SK-N-SH treated with all-trans-retinoic acid at 6 μM for 48 hours (cell line): Measurements from ENCODE around the gene MAML2.

Experiments used
- ATAC-seq: fragments of 200-7000 bp; cut with Tn5 transposase; 3 replicates; pipeline ENCODE4 v1.9.1; 2020; ENCODE audit warnings: mild to moderate bottlenecking, moderate library complexity
- ARNTL ChIP-seq: fragments of 450-650 bp; formaldehyde crosslinking; IDR thresholded peaks from 2 replicates; pipeline ENCODE4 v1.5.0; 2020; ENCODE audit warnings: low read depth, mild to moderate bottlenecking, moderate library complexity, borderline replicate concordance
- BACH2 ChIP-seq: fragments of 250-450 bp; sonication (Bioruptor Pico); IDR thresholded peaks from 2 replicates; pipeline ENCODE4 v1.9.0; 2021; ENCODE audit warnings: mild to moderate bottlenecking, borderline replicate concordance
- CSDC2 ChIP-seq: fragments of 250-450 bp; sonication (Bioruptor Pico); IDR thresholded peaks from 2 replicates; pipeline ENCODE4 v1.5.0; 2020; ENCODE audit warnings: mild to moderate bottlenecking, moderate library complexity
- GLIS3 ChIP-seq: fragments of 250-450 bp; sonication (Bioruptor Pico); IDR thresholded peaks from 2 replicates; pipeline ENCODE4 v1.5.0; 2020; ENCODE audit warnings: mild to moderate bottlenecking, moderate library complexity
- ISL1 ChIP-seq: fragments of 250-450 bp; sonication (Bioruptor Pico); IDR thresholded peaks from 2 replicates; pipeline ENCODE4 v2.1.2; 2022; ENCODE audit warnings: mild to moderate bottlenecking, moderate library complexity
- OSR1 ChIP-seq: fragments of 250-450 bp; sonication (Bioruptor Pico); IDR thresholded peaks from 2 replicates; pipeline ENCODE4 v1.8.0; 2022; ENCODE audit warnings: moderate library complexity, mild to moderate bottlenecking, inconsistent platforms
- PPARA ChIP-seq: fragments of 250-450 bp; sonication (Bioruptor Pico); IDR thresholded peaks from 2 replicates; pipeline ENCODE4 v1.5.0; 2020; ENCODE audit warnings: mild to moderate bottlenecking, borderline replicate concordance
- RARB ChIP-seq: fragments of 250-450 bp; sonication (Bioruptor Pico); IDR thresholded peaks from 2 replicates; pipeline ENCODE4 v1.8.0; 2021; ENCODE audit warnings: mild to moderate bottlenecking, moderate library complexity
- SNAI2 ChIP-seq: fragments of 250-450 bp; sonication (Bioruptor Pico); IDR thresholded peaks from 2 replicates; pipeline ENCODE4 v1.5.0; 2020; ENCODE audit warnings: mild to moderate bottlenecking, moderate library complexity
- TCF4 ChIP-seq: fragments of 250-450 bp; sonication (Bioruptor Pico); IDR thresholded peaks from 2 replicates; pipeline ENCODE4 v1.8.0; 2021; ENCODE audit warnings: mild to moderate bottlenecking, moderate library complexity, borderline replicate concordance
- TOX ChIP-seq: fragments of 250-450 bp; sonication (Bioruptor Pico); IDR thresholded peaks from 2 replicates; pipeline ENCODE4 v1.8.0; 2021; ENCODE audit warnings: mild to moderate bottlenecking, moderate library complexity, borderline replicate concordance
- ZC3H10 ChIP-seq: fragments of 250-450 bp; sonication (Bioruptor Pico); IDR thresholded peaks from 2 replicates; pipeline ENCODE4 v1.5.1; 2021; ENCODE audit warnings: mild to moderate bottlenecking, moderate library complexity
- ZFP3 ChIP-seq: fragments of 250-450 bp; sonication (Bioruptor Pico); IDR thresholded peaks from 2 replicates; pipeline ENCODE4 v1.5.0; 2020; ENCODE audit warnings: mild to moderate bottlenecking, moderate library complexity
- ZFP30 ChIP-seq: fragments of 450-650 bp; formaldehyde crosslinking; IDR thresholded peaks from 2 replicates; pipeline ENCODE4 v1.5.0; 2022; ENCODE audit warnings: mild to moderate bottlenecking, moderate library complexity
- ZNF565 ChIP-seq: fragments of 450-650 bp; formaldehyde crosslinking; conservative IDR thresholded peaks from 2 replicates; pipeline ENCODE4 v1.5.0; 2020; ENCODE audit warnings: low read depth, mild to moderate bottlenecking, moderate library complexity
- ZNF70 ChIP-seq: fragments of 450-650 bp; formaldehyde crosslinking; IDR thresholded peaks from 2 replicates; pipeline ENCODE4 v1.5.0; 2020; ENCODE audit warnings: mild to moderate bottlenecking, moderate library complexity
- ZNF8 ChIP-seq: fragments of 450-650 bp; formaldehyde crosslinking; IDR thresholded peaks from 2 replicates; pipeline ENCODE4 v1.5.0; 2020; ENCODE audit warnings: mild to moderate bottlenecking, moderate library complexity
- TF ChIP-seq, protein P1 (sequence below): fragments of 250-450 bp; sonication (Bioruptor Pico); IDR thresholded peaks from 2 replicates; pipeline ENCODE4 v1.5.0; 2020; ENCODE audit warnings: mild to moderate bottlenecking, moderate library complexity
- TF ChIP-seq, protein P2 (sequence below): fragments of 250-450 bp; sonication (Bioruptor Pico); IDR thresholded peaks from 2 replicates; pipeline ENCODE4 v1.8.0; 2020; ENCODE audit warnings: mild to moderate bottlenecking, moderate library complexity, borderline replicate concordance
- TF ChIP-seq, protein P3 (sequence below): fragments of 250-450 bp; sonication (Bioruptor Pico); IDR thresholded peaks from 2 replicates; pipeline ENCODE4 v1.5.1; 2020; ENCODE audit warnings: low read depth, mild to moderate bottlenecking, moderate library complexity
- TF ChIP-seq, protein P4 (sequence below): fragments of 250-450 bp; sonication (Bioruptor Pico); IDR thresholded peaks from 2 replicates; pipeline ENCODE4 v1.8.0; 2021; ENCODE audit warnings: low read depth, mild to moderate bottlenecking, moderate library complexity, borderline replicate concordance
- TF ChIP-seq, protein P5 (sequence below): fragments of 250-450 bp; sonication (Bioruptor Pico); IDR thresholded peaks from 2 replicates; pipeline ENCODE4 v1.5.1; 2021; ENCODE audit warnings: mild to moderate bottlenecking, moderate library complexity

Gene MAML2

DNA sequence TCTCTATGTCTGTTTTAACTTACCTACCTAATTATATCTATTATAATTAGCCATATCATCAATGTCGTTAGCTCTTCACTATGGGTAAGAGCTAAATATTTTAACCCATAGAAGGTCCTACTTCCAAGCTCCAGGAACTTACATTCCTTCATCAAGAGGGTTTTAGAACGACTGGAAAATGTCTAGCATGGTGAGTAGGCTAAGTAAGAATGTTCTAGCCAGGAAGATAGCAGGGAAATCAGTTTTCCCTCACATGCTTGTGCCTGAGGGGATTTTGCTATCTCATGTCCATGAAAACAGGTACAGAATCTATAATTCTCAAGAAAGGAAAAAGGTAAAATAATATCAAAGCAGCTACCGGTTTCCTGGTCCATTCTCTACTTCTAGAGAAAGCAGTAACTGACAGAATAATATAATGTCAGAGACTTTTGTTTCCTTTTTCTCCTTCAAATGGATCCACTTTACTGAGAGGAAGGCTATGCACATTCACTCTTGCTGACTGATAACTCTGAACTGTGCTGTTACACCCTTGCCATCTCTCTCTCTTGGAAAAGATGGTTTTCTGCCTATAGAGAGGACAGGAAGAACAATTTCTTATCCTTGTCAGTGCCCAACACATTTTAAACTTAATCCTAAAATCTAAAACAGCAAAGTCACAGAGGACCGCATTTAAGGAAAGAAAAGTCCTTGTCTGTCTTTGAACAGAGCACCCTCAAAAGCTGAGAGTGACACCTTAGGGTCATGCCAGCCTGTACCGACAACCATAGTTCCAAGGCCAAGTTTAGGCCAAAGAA is 67.0 kb downstream of the MAML2 start:
- ATAC-seq: no peak
- TF ChIP-seq TCF4 (no peak), ZNF8 (CRISPR knock-in tag) (no peak), SNAI2 (CRISPR knock-in tag) (no peak), ISL1 (CRISPR knock-in tag) (no peak), TOX (no peak), RARB (CRISPR knock-in tag) (no peak), GLIS3 (no peak), ARNTL (CRISPR knock-in tag) (no peak), CSDC2 (CRISPR knock-in tag) (no peak)
- TF ChIP-seq, protein P1, sequence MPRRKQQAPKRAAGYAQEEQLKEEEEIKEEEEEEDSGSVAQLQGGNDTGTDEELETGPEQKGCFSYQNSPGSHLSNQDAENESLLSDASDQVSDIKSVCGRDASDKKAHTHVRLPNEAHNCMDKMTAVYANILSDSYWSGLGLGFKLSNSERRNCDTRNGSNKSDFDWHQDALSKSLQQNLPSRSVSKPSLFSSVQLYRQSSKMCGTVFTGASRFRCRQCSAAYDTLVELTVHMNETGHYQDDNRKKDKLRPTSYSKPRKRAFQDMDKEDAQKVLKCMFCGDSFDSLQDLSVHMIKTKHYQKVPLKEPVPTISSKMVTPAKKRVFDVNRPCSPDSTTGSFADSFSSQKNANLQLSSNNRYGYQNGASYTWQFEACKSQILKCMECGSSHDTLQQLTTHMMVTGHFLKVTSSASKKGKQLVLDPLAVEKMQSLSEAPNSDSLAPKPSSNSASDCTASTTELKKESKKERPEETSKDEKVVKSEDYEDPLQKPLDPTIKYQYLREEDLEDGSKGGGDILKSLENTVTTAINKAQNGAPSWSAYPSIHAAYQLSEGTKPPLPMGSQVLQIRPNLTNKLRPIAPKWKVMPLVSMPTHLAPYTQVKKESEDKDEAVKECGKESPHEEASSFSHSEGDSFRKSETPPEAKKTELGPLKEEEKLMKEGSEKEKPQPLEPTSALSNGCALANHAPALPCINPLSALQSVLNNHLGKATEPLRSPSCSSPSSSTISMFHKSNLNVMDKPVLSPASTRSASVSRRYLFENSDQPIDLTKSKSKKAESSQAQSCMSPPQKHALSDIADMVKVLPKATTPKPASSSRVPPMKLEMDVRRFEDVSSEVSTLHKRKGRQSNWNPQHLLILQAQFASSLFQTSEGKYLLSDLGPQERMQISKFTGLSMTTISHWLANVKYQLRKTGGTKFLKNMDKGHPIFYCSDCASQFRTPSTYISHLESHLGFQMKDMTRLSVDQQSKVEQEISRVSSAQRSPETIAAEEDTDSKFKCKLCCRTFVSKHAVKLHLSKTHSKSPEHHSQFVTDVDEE: no peak
- TF ChIP-seq, protein P2, sequence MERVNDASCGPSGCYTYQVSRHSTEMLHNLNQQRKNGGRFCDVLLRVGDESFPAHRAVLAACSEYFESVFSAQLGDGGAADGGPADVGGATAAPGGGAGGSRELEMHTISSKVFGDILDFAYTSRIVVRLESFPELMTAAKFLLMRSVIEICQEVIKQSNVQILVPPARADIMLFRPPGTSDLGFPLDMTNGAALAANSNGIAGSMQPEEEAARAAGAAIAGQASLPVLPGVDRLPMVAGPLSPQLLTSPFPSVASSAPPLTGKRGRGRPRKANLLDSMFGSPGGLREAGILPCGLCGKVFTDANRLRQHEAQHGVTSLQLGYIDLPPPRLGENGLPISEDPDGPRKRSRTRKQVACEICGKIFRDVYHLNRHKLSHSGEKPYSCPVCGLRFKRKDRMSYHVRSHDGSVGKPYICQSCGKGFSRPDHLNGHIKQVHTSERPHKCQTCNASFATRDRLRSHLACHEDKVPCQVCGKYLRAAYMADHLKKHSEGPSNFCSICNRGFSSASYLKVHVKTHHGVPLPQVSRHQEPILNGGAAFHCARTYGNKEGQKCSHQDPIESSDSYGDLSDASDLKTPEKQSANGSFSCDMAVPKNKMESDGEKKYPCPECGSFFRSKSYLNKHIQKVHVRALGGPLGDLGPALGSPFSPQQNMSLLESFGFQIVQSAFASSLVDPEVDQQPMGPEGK (CRISPR knock-in tag): no peak
- TF ChIP-seq, protein P3, sequence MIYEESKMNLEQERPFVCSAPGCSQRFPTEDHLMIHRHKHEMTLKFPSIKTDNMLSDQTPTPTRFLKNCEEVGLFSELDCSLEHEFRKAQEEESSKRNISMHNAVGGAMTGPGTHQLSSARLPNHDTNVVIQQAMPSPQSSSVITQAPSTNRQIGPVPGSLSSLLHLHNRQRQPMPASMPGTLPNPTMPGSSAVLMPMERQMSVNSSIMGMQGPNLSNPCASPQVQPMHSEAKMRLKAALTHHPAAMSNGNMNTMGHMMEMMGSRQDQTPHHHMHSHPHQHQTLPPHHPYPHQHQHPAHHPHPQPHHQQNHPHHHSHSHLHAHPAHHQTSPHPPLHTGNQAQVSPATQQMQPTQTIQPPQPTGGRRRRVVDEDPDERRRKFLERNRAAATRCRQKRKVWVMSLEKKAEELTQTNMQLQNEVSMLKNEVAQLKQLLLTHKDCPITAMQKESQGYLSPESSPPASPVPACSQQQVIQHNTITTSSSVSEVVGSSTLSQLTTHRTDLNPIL (CRISPR knock-in tag): no peak
- TF ChIP-seq, protein P4, sequence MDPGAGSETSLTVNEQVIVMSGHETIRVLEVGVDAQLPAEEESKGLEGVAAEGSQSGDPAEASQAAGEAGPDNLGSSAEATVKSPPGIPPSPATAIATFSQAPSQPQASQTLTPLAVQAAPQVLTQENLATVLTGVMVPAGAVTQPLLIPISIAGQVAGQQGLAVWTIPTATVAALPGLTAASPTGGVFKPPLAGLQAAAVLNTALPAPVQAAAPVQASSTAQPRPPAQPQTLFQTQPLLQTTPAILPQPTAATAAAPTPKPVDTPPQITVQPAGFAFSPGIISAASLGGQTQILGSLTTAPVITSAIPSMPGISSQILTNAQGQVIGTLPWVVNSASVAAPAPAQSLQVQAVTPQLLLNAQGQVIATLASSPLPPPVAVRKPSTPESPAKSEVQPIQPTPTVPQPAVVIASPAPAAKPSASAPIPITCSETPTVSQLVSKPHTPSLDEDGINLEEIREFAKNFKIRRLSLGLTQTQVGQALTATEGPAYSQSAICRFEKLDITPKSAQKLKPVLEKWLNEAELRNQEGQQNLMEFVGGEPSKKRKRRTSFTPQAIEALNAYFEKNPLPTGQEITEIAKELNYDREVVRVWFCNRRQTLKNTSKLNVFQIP (CRISPR knock-in tag): no peak

DNA sequence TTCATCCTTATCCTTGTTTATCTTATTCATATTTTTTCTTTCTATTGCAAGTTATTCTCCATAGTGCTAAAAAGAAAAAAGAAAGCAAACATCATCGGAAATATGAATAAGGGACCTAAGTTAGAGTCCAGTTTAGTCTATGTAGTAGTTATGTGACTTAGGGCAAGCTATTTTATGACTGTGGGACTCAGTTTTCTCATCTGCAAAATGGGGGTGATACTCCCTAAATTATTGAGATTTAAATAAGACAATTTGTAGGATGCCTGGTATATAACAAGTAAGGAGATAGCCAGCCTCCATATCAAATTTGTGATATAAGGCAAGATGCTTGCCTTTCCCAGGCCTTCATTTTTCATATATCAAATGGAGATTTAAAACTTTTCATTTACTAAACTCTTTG is 69.5 kb downstream of the MAML2 start:
- ATAC-seq: no peak
- TF ChIP-seq BACH2 (CRISPR knock-in tag): no peak
- TF ChIP-seq, protein P3 (CRISPR knock-in tag): no peak
- TF ChIP-seq ZNF70 (CRISPR knock-in tag): no peak
- TF ChIP-seq TOX: no peak
- no peak for TF ChIP-seq ISL1 (CRISPR knock-in tag)
- TF ChIP-seq, protein P4 (CRISPR knock-in tag): no peak
- TF ChIP-seq ARNTL (CRISPR knock-in tag): no peak
- TF ChIP-seq TCF4: no peak
- no peak for TF ChIP-seq PPARA (CRISPR knock-in tag)
- no peak for TF ChIP-seq ZFP3 (CRISPR knock-in tag)
- no peak for TF ChIP-seq ZC3H10
- TF ChIP-seq GLIS3: no peak
- TF ChIP-seq, protein P5, sequence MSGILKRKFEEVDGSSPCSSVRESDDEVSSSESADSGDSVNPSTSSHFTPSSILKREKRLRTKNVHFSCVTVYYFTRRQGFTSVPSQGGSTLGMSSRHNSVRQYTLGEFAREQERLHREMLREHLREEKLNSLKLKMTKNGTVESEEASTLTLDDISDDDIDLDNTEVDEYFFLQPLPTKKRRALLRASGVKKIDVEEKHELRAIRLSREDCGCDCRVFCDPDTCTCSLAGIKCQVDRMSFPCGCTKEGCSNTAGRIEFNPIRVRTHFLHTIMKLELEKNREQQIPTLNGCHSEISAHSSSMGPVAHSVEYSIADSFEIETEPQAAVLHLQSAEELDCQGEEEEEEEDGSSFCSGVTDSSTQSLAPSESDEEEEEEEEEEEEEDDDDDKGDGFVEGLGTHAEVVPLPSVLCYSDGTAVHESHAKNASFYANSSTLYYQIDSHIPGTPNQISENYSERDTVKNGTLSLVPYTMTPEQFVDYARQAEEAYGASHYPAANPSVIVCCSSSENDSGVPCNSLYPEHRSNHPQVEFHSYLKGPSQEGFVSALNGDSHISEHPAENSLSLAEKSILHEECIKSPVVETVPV (CRISPR knock-in tag): no peak
- no peak for TF ChIP-seq ZNF565 (CRISPR knock-in tag)
- no peak for TF ChIP-seq ZNF8 (CRISPR knock-in tag)
- TF ChIP-seq ZFP30: no peak
- no peak for TF ChIP-seq OSR1 (CRISPR knock-in tag)
- TF ChIP-seq, all 23 proteins: peak for 0
